NB4 (cell line): ENCODE measurements around the gene CEP350.

Experiments
- DNase-seq: peaks from one replicate; pipeline ENCODE4 v3.0.0; 2010; ENCODE audit warnings: low read depth
- H3K4me3 ChIP-seq: one replicate; pipeline ENCODE4 v1.5.1; 2011; ENCODE audit warnings: mild to moderate bottlenecking, low read depth, low read length, moderate library complexity
- CTCF ChIP-seq: IDR thresholded peaks from one replicate; pipeline ENCODE4 v1.5.1; 2012; ENCODE audit warnings: low read depth, low read length
- MAX ChIP-seq: IDR thresholded peaks from 2 replicates; pipeline ENCODE4 v1.6.1; 2011; ENCODE audit warnings: low read depth, low read length
- MYC ChIP-seq: IDR thresholded peaks from 2 replicates; pipeline ENCODE4 v1.6.1; 2011; ENCODE audit warnings: low read depth, low read length
- POLR2A ChIP-seq: IDR thresholded peaks from 2 replicates; pipeline ENCODE4 v1.6.1; 2011; ENCODE audit warnings: mild to moderate bottlenecking; ENCODE audit not compliant: insufficient read length; ENCODE audit errors: extremely low read depth

The CEP350 gene

GRCh38 chr1:180080439-180080838 is 125.8 kb downstream of the CEP350 start:
- DNase-seq = no peak
- TF ChIP-seq MAX (no peak), CTCF (no peak), MYC (no peak), POLR2A (no peak)
- H3K4me3 ChIP-seq = no peak overlapping the region

- DNase-seq = no peak
- TF ChIP-seq POLR2A (no peak), MYC (no peak), MAX (no peak), CTCF (no peak)
- no peak overlapping the region for H3K4me3 ChIP-seq
Measured at GRCh38 chr1:180081474-180081873, 126.9 kb downstream of the CEP350 start.

GRCh38 chr1:180083164-180083563 is 128.6 kb downstream of the CEP350 start:
- no peak for TF ChIP-seq MYC
- no peak for TF ChIP-seq MAX
- no peak for TF ChIP-seq POLR2A
- no peak for TF ChIP-seq CTCF
- no peak for DNase-seq
- H3K4me3 ChIP-seq = no peak overlapping the region

- DNase-seq = no peak
- no peak for TF ChIP-seq MAX
- TF ChIP-seq MYC = no peak
- no peak for TF ChIP-seq CTCF
- no peak overlapping the region for H3K4me3 ChIP-seq
Measured at GRCh38 chr1:180084867-180085266, 130.3 kb downstream of the CEP350 start.

- no peak for DNase-seq
- no peak overlapping the region for H3K4me3 ChIP-seq
- TF ChIP-seq MYC (no peak), CTCF (no peak), MAX (no peak), POLR2A (no peak)
Measured at GRCh38 chr1:180085331-180085730, 130.7 kb downstream of the CEP350 start.

- DNase-seq = no peak
- TF ChIP-seq POLR2A (no peak), CTCF (no peak), MAX (no peak), MYC (no peak)
Measured at GRCh38 chr1:180092931-180093650, 138.5 kb downstream of the CEP350 start.

More at GRCh38 chr1:180092931-180093650, 138.5 kb downstream of the CEP350 start:
- H3K4me3 ChIP-seq = no peak overlapping the region
